CD4-positive, alpha-beta T cell treated with Interleukin-6 for 4 hours (primary cell): ENCODE measurements around the gene FSTL4.
"Not testable (repeated sequence)": the region's sequence is repeated elsewhere in the genome, so short reads cannot be mapped to it uniquely, and the experiment has no call there.

ENCODE experiments used
- DNase-seq: peaks from one replicate; pipeline ENCODE4 v3.0.0-alpha.2; 2020; ENCODE audit warnings: mixed read lengths

Gene FSTL4

GRCh38 chr5:133546500-133546899, 65.8 kb downstream of the FSTL4 start:
- no peak for DNase-seq

GRCh38 chr5:133544346-133544745, 68.0 kb downstream of the FSTL4 start:
- no peak for DNase-seq

- no peak for DNase-seq
These were observed 72.5 kb downstream of the FSTL4 start for GRCh38 chr5:133539818-133540217.

GRCh38 chr5:133538718-133539117, 73.6 kb downstream of the FSTL4 start:
- no peak for DNase-seq

GRCh38 chr5:133535241-133535929, 77.0 kb downstream of the FSTL4 start:
- DNase-seq = not testable (repeated sequence)

- DNase-seq = no peak
These were observed 77.8 kb downstream of the FSTL4 start for GRCh38 chr5:133534566-133534965.

GRCh38 chr5:133533541-133533940, 78.8 kb downstream of the FSTL4 start:
- no peak for DNase-seq

- no peak for DNase-seq
These were observed 80.7 kb downstream of the FSTL4 start for GRCh38 chr5:133531594-133531993.

- no peak for DNase-seq
These were observed 81.2 kb downstream of the FSTL4 start for GRCh38 chr5:133531178-133531577.

- no peak for DNase-seq
These were observed 82.1 kb downstream of the FSTL4 start for GRCh38 chr5:133530270-133530669.

GRCh38 chr5:133528841-133529240, 83.5 kb downstream of the FSTL4 start:
- no peak for DNase-seq

GRCh38 chr5:133527311-133527710, 85.0 kb downstream of the FSTL4 start:
- DNase-seq = no peak

- DNase-seq = no peak
These were observed 86.0 kb downstream of the FSTL4 start for GRCh38 chr5:133526368-133526767.

GRCh38 chr5:133525126-133525525, 87.2 kb downstream of the FSTL4 start:
- no peak for DNase-seq

GRCh38 chr5:133524666-133525065, 87.7 kb downstream of the FSTL4 start:
- no peak for DNase-seq

GRCh38 chr5:133523961-133524586, 88.3 kb downstream of the FSTL4 start:
- no peak for DNase-seq

- no peak for DNase-seq
These were observed 89.2 kb downstream of the FSTL4 start for GRCh38 chr5:133523013-133523658.

- no peak for DNase-seq
These were observed 90.5 kb downstream of the FSTL4 start for GRCh38 chr5:133521801-133522200.

- no peak for DNase-seq
These were observed 91.2 kb downstream of the FSTL4 start for GRCh38 chr5:133520991-133521706.

GRCh38 chr5:133520062-133520461, 92.3 kb downstream of the FSTL4 start:
- no peak for DNase-seq

- DNase-seq = no peak
These were observed 93.2 kb downstream of the FSTL4 start for GRCh38 chr5:133519191-133519590.

- no peak for DNase-seq
These were observed 97.9 kb downstream of the FSTL4 start for GRCh38 chr5:133514456-133514855.

- no peak for DNase-seq
These were observed 99.4 kb downstream of the FSTL4 start for GRCh38 chr5:133512896-133513295.
